NOMO-1 treated with DMSO at 0.1 percent for 48 hours (cell line): ENCODE results near the gene LSP1.

Source experiments
- DNase-seq: peaks from one replicate; lab custom pipeline; 2025; ENCODE audit not compliant: unreplicated experiment; lab: John Stamatoyannopoulos, UW

LSP1 gene

DNA sequence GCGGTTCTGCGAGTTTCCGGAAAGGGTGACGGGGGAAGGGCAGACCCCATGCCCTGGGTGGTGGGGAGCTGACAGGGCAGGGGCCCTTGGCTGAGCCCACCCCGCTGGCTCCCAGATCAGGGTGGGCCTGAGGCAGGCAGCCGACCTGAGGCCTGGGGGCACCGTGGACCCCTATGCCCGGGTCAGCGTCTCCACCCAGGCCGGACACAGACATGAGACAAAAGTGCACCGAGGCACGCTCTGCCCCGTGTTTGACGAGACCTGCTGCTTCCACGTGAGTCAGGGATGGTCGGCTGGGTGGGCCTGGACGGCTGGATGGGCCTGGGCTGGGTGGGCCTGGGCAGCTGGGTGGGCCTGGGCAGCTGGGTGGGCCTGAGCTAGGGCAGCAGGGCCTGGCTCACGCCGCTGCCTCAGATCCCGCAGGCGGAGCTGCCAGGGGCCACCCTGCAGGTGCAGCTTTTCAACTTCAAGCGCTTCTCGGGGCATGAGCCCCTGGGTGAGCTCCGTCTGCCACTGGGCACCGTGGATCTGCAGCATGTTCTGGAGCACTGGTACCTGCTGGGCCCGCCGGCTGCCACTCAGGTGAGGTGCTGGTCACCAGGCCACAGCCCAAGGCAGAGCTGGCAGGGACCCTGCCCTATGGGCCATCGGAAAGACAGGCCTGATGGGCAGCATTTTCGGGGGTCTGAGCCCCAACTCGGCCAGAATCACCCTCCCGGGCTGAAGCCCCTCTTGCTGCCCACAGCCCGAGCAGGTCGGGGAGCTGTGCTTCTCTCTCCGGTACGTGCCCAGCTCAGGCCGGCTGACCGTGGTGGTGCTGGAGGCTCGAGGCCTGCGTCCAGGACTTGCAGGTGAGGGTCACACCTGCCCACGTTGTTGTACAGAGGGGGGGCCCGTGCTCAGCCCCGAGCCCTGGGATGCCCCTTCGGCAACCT is 16.6 kb upstream of the LSP1 start:
- no peak for DNase-seq

DNA sequence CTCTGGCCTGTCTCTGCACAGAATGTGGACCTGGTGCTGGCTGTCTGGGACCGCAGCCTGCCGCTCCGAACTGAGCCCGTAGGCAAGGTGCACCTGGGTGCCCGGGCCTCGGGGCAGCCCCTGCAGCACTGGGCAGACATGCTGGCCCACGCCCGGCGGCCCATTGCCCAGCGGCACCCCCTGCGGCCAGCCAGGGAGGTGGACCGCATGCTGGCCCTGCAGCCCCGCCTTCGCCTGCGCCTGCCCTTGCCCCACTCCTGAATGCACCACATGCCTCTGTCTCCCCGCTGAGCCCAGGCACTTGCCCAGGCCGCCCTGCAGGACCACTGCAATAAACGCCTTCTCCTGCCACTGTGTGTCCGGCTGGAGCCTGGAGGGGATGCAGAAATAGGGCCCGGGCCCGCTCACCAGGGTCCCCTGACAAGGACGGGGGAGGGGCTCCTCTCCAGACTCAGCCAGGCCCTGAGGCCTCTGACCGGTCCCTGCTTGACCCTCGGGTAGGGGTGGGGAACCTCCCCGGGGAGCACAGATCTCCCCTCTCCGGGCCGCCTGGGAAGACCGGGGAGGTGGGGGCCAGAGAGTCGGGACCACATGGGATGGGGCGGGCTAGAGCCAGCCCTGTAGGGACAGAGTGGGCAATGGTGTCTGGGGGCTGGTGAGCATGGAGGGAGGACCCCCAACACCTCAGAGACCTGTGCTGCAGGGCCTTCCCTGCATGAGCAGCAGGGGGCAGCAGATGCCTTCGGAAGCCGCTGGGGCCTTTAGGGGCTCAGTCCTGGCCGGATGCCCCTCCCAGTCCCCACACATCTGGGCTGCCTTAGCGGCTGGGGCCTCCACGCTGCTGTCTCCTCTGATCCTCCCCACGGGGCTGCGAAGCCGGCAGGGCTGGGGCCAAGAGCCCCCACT is 15.5 kb upstream of the LSP1 start:
- peak; percentile 61 for DNase-seq

DNA sequence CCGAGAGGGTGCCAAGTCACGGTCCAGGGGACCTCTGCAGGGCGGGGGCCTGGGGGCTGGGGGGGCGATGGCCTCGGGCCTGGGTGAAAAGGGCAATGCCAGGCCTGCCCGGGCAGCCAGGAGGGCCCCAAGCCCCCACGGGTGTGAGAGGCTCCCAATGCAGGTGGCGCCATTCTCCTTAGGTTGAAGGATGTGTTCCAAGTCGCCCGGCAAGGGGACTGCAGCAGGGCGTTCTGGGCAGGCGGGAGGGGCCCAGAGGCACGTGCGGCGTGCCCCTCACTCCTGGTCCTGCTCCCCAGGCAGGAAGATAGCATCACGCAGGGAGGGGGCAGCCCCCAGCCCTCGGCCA is 14.8 kb upstream of the LSP1 start:
- no peak for DNase-seq

DNA sequence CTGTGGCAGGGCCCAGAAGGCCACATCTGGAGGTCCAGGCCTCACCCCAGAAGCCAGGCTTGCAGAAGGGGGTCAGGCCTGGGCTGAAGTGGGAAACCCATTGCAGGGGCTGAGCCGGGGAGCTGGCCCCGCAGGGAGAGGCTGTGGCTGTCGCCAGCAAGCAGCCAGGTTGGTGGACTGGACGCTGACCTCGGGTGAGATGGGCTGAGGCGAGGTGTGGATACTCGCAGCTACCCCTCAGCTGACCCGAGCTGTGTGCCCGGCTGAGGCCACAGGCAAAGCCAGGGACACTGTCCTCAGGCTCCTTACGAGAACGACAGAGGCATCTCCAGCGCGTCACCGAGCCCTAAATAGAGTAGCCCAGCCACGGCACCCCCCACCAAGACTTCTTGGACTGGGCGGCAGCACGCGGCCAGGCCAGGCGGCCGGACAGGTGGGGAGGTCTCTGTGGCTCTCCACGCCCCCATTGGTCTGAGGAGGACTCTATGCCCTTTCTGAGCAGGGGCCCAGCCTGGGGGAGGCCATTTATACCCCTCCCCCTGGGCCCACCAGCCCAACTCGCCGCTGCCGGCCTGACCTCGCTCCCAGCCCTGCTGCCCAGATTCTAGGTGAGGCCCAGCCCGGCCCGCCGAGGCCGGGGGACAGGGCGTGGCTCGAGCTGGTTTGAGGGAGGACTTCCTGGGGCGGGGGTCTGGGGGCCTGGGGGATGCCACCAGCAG is 14.3 kb upstream of the LSP1 start, which contains the start of gene TNNI2:
Gene TNNI2 (plus strand): TSS at position 556 of the 719 bp plus-strand sequence. CDS start 716 bp downstream, outside the sequence.
- DNase-seq, result no peak

DNA sequence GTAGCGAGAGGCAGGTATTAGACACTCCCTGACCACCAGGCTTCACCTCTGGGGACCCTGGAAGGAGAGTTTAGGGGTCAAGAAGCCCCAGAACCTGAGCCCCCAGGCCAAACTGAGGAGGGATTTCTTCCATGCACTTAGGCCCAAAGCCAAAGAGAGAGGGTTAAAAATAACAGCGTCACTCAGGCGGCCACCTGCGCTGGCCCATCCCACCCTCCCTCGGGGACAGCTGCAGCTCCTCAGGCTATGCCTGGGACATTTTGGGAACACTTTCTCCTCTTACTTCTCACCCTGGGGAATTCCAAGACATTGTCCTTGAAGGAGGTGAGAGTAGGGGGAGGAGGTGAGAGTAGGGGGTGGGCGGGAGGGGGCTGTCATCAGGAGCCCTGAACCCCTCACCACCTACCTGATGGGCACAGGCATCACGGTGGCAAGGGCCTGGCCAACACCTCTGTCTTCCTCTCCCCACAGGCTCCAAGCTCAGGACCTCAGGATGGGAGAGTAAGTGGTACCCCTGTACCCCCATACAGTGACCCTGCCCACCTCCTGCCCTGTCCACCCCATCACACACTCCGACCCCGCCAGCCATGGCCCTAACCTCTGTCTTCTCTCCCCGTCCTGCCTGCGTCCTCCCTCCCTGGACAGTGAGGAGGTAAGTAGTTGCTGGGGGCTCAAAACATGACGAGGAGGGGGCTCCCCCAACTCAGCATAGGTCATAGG is 13.5 kb upstream of the LSP1 start:
- no peak for DNase-seq

DNA sequence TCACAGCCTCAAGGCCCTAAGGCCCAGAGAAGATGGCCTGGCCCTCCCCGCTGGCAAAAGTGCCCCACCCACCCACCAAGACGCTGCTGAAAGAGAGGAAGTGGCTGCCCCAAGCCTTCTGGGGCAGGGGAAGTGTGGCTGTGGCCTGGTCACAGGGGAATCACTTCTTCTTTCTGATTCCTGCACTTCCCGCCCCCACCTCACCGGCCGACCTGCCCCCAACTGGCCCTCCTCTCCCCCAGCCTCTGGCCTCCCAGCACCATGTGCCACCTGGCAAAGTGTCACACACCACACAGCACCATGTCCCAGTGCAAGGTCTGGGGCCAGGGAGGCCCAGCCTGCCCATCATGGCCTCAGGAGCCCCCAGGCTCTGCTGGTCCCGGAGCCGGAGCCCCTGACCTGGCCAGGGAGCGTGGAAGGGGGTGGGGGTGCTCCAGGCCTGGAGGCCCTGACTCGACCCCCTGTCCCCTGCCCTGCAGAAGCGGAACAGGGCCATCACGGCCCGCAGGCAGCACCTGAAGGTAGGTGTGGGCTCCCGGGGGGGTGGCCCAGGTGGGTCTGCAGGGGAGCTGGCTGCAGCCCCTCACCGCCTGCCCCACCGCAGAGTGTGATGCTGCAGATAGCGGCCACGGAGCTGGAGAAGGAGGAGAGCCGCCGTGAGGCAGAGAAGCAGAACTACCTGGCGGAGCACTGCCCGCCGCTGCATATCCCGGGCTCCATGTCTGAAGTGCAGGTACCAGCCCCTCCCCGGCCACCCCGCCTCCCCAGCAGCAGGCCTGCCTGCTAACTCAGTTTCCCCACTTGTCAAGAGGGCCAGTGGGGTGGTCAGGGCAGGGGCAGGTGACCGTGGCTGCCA is 12.7 kb upstream of the LSP1 start:
- DNase-seq, result peak; percentile 88

DNA sequence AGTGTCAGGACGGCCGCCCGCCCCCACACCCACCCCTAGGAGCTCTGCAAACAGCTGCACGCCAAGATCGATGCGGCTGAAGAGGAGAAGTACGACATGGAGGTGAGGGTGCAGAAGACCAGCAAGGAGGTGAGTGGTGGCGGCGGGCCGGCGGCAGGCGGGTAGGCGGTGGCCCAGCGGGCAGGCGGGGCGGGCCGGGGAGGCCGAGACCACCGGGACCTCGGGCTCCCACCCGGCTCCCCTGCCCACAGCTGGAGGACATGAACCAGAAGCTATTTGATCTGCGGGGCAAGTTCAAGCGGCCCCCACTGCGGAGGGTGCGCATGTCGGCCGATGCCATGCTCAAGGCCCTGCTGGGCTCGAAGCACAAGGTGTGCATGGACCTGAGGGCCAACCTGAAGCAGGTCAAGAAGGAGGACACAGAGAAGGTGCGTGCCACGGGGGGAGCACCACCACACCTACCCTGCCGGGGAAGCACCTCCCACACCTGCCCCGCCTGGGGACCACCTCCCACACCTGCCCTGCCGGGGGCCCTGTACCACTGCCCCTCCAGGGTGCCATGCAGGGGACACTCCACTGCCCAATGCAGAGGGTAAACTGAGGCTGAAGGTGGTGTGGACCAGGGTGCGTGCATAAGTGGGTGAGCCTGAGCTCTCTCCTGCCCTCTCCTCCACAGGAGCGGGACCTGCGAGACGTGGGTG is 12.0 kb upstream of the LSP1 start:
- no peak for DNase-seq

DNA sequence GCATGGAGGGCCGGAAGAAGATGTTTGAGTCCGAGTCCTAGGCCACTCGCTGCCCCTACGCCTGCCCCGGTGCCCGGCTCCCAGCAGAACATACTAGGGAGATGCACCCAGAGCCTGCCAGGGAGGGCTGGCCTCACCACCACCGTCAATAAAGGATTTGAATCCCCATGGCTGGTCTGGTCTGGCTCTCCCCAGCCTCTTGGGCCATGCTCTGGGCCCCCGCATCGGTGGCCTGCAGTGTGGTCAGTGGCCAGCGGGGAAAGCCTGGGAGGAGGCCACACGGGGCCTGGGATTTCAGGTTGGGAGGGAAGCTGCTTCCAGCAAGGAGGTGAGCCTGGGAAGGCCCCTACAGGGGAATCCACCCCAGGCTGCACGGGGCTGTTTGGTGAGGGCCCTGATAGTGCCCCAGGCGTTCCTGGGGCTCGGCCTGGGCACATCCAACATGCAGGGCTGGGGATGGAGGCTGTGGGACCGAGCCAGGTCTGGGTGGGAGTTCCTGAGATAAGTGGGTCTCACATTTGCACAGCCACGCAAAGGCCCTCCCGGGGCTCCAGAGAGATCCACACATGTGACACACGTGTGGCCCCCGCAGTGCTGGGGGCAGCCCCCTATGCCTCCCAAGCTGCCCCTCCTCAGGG is 11.3 kb upstream of the LSP1 start:
- no peak for DNase-seq

DNA sequence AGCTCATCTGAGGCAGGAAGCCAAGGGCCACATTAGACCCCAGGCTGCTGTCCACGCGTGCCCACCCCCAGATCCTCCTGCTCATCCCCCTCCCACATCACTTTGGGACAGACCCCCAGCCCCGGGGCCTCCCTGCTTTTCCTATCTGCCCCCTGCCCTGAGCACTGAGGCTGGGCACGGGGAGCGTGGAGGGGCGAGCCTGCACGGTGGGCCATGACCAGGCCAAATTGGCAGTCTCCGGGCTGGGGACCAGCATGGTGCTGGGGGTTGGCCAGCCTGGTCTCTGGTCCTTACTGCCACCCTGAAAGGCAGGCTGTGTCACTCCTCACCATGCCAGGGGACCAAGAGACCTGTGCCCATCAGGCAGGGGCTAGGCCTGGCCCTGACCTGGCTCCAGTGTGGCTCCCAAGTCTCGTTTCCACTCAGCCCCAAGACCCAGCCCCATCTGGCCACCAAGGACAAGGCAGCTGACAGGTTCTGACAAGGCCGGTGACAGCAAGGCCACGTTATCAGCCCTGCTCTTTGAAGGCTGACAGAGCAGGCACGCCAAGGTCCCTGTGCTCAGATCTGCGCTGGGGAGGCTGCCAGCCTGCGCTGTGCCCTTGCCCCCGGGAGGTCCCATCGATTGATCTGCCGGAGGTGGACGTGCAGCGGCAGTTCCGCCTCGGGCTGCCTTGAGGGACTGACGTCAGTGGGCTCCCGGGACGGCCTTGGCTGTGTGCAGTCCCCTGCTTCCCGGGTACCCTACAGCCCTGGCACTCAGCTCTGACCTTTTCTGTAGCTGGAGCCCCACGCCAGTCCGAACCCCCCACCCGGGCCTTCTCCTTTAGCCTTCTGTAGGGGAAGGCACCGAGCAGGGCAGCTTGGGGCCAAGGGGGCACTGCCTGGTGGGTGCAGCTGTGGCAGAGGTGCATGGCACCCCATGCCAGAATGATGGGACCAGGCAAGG is 10.5 kb upstream of the LSP1 start:
- DNase-seq, result no peak

DNA sequence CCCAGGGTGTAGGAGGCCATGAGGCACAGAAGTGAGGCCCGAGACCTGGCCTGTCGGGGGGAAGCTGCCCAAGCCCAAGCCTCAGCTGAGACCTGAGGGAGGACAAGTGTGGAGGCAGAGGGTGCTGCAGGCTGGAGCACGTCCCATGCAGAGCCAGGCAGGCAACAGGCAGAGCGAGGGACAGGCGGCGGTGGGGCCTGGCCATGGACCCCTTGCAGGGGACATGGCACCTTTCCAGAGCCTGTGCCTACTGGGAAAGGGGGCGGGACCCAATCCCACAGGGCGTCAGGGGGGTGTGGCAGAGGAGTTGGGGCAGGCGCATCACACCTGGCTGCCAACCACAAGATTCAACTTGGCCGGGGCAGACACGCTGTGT is 9.8 kb upstream of the LSP1 start:
- no peak for DNase-seq

DNA sequence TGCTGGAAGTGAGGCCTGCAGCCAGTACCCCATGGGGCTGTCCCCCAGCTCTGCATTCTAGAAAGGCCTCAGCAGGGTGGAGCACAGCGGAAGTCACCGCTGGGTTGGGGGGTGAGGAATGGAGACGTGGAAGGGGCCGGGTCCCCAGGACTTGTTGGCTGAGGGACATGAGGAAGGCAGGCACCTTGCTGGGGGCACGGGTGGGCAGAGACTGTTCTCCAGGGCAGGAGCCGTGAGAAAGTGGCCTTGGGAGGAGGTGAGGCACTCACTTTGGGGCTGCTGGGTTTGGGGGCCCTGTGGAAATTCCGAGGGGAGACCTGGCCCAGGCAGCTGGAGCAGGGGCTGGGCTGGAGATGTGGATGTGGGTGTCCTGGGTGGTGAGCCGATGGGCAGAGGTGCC is 9.1 kb upstream of the LSP1 start:
- DNase-seq, result no peak

DNA sequence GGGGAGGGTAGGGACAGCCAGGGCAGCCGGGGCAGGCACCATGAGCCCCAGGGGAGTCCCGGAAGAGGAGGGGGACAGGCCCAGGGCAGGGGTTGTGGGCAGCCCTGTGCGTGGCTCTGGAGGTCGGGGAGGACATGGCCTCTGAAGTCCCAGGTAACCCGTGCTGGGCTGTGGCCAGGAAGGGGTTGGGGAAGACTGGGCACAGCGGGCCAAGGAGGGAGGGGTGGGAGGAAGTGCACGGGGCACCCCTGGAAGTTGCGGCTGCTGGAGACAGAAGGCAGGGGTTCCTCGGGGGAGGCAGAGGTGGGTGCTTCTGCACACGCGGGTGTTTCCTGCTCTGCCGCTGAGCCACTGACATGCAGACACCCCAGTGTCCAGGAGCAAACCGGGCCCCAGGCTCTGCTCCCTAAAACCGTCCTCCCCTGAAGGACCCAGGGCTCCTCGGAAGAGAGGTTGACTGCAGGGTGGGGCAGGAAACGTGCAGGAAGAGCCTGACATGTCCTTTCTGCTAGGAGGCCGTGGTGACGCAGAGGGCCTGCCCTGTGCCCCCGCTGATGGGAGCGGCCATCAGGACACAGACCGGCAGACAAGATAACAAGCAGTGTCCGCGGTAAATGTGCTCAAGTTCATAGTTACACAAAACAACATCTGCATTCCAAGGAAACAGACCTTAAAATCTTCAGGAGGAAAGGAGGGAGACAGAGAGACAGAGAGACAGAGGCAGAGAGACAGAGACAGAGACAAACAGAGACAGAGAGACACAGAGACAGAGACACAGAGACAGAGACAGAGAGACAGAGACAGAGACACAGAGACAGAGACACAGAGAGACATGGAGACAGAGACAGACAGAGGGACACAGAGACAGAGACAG is 8.4 kb upstream of the LSP1 start:
- peak; percentile 24 for DNase-seq

DNA sequence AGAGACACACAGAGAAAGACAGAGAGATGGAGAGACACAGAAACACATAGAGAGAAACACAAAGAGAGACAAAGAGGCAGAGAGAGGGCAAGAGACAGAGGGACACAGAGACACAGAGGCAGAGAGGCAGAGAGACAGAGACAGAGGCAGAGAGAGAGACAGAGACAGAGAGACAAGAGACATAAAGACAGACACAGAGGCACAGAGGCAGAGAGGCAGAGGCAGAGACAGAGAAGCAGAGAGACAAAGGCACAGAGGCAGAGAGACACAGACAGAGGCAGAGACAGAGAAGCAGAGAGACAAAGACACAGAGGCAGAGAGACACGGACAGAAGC is 7.8 kb upstream of the LSP1 start:
- DNase-seq, result no peak

DNA sequence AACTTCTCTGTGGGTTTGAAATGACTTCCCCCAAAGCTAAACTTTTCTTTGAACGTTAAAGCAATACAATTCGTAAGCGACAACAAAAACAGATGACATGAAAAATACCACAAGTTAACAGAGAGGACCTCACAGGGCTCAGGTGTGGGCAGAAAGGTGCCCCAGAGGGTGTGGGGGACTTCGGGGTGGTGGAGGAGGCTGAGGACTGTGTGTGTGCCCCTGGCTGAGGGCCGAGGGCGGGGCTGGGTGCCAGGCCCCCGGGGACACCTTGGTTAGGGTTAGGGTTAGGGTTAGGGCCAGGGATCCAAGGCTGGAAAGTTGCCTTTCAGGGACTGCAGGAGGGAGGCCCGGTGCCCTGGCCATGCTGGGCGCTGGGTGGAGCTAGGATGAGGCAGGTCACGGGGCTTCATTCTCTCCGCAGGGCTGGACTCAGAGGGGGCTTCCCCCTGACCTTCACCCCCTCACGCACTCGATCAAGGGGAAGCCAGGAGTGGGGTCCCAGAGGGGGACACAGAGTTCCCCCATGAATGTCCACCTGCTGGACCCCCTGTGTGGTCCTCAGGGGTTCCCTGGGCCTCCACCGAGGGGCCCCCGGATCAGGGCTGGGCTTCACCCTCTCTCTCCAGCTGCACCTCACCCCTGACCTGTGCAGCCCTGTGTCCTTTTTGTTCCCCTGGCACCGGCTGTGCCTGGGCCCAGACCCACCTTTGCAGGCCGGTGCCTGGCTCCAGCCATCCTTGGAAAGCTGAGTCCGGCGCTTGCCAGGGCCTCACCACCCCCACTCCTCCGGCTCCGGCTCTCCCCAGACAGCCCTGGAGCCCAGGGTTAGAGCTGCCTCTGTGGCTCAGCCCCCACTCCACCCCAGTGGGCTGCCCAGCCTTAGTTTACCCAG is 7.1 kb upstream of the LSP1 start:
- DNase-seq, result no peak

DNA sequence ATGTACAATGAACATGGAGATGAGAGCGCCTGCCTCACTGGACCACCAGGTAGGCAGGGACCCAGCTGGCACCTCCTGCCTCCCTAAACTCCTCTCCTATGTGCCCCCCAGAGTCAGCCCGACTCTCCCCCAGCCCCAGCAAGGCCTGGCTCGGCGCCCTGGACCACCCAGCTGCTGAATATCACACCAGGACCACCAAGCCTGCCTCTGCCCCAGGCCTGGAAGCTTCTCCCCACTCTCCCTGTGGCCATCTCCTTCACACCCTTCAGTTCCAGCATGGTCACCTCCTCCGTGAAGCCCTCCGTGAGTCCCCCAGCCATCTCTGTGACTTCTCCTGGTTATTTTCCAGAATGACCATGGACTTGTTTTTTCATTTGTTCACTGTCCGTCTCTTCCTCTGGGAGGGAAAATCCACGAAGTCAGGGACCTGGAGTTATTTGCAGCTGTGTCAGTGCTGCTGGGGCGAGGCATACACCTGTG is 6.4 kb upstream of the LSP1 start:
- no peak for DNase-seq
